ENCODE results near the gene RBMS3. TPM values are rescaled to one million over a fixed set of nuclear protein-coding genes. Genes with fewer than 3 reads are reported as not detected.

Gene RBMS3
- total and polyA plus RNA-seq, 2 of the 8 experiments (the other 6 are each of a cell fraction or from before 2014, with no cell fraction given) = 3.7 to 6.9 TPM

DNA sequence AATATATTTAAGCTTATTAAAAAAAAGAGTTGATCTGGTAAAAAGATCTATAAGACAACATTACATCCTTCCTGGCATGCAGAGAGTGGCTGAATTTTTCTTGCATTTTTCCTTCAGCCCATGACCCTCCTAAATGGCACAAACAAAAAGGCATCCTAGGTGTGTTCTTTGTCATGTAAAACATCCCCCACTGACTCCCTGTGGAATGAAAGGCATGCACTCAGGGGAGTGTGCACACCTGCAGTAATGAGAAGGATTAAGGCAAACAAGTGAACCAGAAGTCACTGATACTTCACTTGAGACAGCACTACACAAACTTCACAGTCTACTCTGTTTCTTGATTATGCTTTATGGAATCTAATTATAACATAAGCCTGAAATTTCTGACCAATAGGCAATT, 195.0 kb downstream of the RBMS3 start (continued):
- TF ChIP-seq CTCF (IDR thresholded peaks at IDR 0.05; ENCODE audit: control extremely low read depth in 1 of 3, insufficient read depth in 1 of 3, low read depth in 1 of 3, low read length in 3 of 3) (no peak), MAFK (IDR thresholded peaks at IDR 0.05; ENCODE audit: low read depth, low read length) (no peak), TCF12 (IDR thresholded peaks at IDR 0.05; ENCODE audit: low read depth, low read length) (peak; percentile 98), POU5F1 (IDR thresholded peaks at IDR 0.05; ENCODE audit: low read depth, low read length) (peak; percentile 98), SP1 (IDR thresholded peaks at IDR 0.05; ENCODE audit: low read depth, low read length) (peak; percentile 85), EGR1 (IDR thresholded peaks at IDR 0.05; ENCODE audit: borderline replicate concordance, low read depth, low read length) (no peak), POLR2AphosphoS5 (IDR thresholded peaks at IDR 0.05; ENCODE audit: low read depth, low read length) (no peak), CBX5 (IDR thresholded peaks at IDR 0.05; ENCODE audit: low read depth, low read length) (no peak), SIRT6 (IDR thresholded peaks at IDR 0.05; ENCODE audit: low read length) (no peak), EZH2 (IDR thresholded peaks at IDR 0.05; ENCODE audit: low read depth, low read length, severe bottlenecking) (no peak), KDM5A (IDR thresholded peaks at IDR 0.05; ENCODE audit: low read length) (no peak), TEAD4 (IDR thresholded peaks at IDR 0.05; ENCODE audit: low read depth, low read length) (peak; percentile 98), CTBP2 (IDR thresholded peaks at IDR 0.05; ENCODE audit: borderline replicate concordance, insufficient read depth, insufficient read length, low read length) (no peak), CBX8 (IDR thresholded peaks at IDR 0.05; ENCODE audit: borderline replicate concordance, low read depth, low read length) (no peak), NANOG (IDR thresholded peaks at IDR 0.05; ENCODE audit: insufficient read depth, low read depth, low read length, poor library complexity, severe bottlenecking) (peak; percentile 63)
- TF ChIP-seq, protein P1, sequence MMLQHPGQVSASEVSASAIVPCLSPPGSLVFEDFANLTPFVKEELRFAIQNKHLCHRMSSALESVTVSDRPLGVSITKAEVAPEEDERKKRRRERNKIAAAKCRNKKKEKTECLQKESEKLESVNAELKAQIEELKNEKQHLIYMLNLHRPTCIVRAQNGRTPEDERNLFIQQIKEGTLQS (IDR thresholded peaks at IDR 0.05; ENCODE audit: insufficient read depth, low read depth, low read length) = 0 out of 2 replicates have a peak, but pooled peaks have one; percentile 10
